Lower leg skin (tissue), 3 donors: ENCODE results near the gene NF2.

Experiments used
- POLR2A ChIP-seq, 2 donors: fragments of 450-650 bp; IDR thresholded peaks; one replicate each; pipeline ENCODE4 v1.6.1; 2016 to 2017; ENCODE audit warnings: antibody characterized with exemption in 2 of 2, mild to moderate bottlenecking in 1 of 2, moderate library complexity in 1 of 2
- TF ChIP-seq, protein P1 (sequence below), 3 donors: fragments of 450-650 bp; IDR thresholded peaks; one replicate each; pipeline ENCODE4 v1.5.1; 2016; ENCODE audit warnings: antibody characterized with exemption in 3 of 3, mild to moderate bottlenecking in 3 of 3, moderate library complexity in 2 of 3

DNA sequence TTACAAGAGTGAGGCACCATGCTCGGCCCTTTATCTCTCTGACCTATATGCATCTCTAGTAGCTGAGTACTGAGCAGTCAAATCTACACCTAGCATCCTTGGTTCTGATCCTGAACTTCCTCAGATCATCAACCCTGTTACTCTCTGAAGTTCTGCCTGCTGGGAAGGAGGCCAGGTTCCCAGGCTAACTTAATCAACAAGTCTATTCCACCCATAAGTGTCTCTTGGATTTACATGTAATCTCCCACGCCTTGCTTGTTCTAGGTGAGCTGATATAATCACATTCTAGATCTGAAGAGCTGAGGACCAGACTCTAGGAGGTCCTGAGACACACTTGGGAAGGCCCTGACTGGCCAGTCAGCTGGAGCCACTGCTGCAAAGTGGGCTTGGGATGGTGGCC is 138.5 kb downstream of the NF2 start:
- TF ChIP-seq, protein P1, sequence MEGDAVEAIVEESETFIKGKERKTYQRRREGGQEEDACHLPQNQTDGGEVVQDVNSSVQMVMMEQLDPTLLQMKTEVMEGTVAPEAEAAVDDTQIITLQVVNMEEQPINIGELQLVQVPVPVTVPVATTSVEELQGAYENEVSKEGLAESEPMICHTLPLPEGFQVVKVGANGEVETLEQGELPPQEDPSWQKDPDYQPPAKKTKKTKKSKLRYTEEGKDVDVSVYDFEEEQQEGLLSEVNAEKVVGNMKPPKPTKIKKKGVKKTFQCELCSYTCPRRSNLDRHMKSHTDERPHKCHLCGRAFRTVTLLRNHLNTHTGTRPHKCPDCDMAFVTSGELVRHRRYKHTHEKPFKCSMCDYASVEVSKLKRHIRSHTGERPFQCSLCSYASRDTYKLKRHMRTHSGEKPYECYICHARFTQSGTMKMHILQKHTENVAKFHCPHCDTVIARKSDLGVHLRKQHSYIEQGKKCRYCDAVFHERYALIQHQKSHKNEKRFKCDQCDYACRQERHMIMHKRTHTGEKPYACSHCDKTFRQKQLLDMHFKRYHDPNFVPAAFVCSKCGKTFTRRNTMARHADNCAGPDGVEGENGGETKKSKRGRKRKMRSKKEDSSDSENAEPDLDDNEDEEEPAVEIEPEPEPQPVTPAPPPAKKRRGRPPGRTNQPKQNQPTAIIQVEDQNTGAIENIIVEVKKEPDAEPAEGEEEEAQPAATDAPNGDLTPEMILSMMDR (IDR thresholded peaks at IDR 0.05) = no peak
- no peak for TF ChIP-seq POLR2A (IDR thresholded peaks at IDR 0.05)
